ENCODE data around the gene SLC39A6.
"Not testable (repeated sequence)": the region's sequence is repeated elsewhere in the genome, so short reads cannot be mapped to it uniquely, and the experiment has no call there.

The SLC39A6 gene

GRCh38 chr18:36139245-36139644 is 10.1 kb upstream of the SLC39A6 start:
- DNase-seq (ENCODE audit: low read depth in 2 of 2): no peak

DNA sequence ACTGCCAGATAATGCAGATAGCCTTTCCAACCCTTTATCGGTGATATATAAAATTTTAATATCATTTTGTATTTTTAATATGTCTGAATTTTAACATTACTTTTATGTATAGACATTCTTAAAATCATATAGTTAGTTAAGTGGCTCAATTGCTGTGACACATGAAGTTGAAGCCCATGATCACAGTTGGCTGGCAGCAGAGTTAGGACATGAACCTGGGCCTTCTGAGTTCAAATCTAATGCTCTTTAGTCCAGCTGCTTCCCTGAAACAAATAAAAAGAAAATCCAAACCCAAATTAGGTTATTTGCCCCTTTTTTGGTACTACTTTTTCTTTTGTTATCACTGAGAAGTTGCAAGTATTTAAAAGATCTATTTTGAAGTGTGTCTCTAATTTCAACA is 6.1 kb upstream of the SLC39A6 start:
- no peak for DNase-seq (ENCODE audit: low read depth in 2 of 2)

DNA sequence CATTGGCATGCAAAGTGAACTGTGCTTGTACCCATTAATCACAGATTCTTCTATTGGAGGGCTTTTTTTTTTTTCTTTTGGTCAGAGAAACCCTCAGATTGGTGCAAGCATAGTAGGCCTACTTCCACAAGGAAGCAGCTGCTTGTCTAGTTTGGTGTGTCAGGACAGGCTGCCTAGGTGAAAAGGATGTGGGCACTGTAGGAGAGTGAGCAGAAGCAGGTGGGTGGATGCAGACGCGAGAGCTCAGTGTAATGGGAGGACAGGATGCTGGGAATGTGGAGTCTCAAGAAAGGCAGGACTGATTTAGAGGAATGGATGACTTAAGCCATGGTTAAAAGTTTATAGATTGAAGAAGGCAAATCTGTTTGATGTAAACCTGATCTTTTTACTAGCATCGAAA is 3.6 kb upstream of the SLC39A6 start:
- no peak for DNase-seq (ENCODE audit: low read depth in 2 of 2)

GRCh38 chr18:36131692-36132483 is 2.7 kb upstream of the SLC39A6 start:
- DNase-seq (ENCODE audit: low read depth in 2 of 2): no peak

GRCh38 chr18:36130883-36131653 is 1.9 kb upstream of the SLC39A6 start:
- no peak for DNase-seq (ENCODE audit: low read depth in 2 of 2)

- DNase-seq (ENCODE audit: low read depth in 2 of 2): no peak
These were observed 1.1 kb upstream of the SLC39A6 start for GRCh38 chr18:36130039-36130831.

DNA sequence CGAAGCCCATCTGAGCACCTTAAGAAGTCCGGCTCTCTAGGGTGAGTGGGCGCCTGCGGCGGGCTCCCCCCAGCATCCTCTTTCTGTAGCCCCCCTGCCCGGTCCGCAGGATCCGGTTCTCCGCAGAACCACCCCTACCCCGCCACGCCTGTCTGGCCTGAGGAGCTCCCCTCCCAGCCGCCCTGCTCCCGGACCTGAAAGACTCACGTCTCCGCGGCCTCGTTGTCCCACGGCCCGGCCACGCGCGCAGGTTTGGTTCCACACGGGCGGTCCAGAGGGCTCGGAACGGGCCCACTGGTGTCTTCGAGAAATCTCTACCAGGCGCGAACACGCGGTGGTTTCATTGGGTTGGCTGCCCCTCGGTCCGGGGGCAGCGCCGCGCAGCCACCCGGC is 237 bp downstream of the SLC39A6 start:
- DNase-seq (ENCODE audit: low read depth in 2 of 2): no peak

GRCh38 chr18:36128530-36128870 is 640 bp downstream of the SLC39A6 start:
- DNase-seq (ENCODE audit: low read depth in 2 of 2): no peak

DNA sequence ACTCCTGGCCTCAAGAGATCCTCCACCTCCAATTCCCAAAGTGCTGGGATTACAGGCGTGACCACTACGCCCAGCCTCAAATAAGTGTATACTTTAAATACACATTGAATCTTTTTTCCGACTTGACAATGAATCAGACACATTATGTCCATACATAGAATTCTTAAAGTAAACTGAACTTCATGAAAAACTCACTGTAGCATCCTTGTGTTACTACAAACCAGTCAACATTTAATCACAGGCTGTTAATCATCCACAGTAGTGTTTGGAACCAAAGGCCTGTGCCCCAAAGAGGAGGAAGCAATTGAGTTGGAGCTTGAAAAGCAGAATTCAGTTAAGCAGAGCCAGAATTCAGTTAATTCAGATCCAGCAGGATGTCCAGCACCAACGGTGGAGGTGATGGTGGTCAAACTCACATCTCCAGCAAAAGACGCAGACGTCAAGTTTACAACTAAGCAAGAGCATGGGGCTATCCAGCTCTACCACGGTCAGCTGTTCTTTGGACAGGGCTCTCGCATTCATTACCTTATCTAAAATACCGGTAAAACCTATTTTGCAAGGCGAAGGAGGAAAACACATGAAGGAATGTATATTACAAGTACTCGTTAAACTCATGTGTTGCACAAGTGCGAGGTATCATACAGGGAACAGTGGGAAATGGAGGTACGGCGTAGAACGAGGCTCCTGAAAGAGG is 1.2 kb downstream of the SLC39A6 start:
- DNase-seq (ENCODE audit: low read depth in 2 of 2): no peak

DNA sequence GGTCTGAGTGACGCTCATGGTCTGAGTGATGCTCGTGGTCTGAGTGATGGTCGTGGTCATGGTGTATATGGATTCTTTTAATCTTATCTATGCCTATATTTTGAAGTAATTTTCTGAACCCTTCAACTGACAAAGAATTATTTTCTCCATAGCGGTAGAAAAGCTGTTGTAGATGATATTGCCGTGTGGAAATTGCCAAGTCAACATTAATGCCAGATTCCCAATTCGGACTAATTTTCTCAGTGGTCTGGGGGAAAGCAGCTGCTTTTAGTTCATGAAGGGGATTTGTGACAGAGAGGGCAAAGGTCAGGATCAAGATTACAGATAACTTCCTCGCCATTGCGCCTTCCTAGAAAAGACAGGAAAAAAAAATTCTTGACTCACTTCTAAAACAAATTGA is 2.5 kb downstream of the SLC39A6 start:
- no peak for DNase-seq (ENCODE audit: low read depth in 2 of 2)

DNA sequence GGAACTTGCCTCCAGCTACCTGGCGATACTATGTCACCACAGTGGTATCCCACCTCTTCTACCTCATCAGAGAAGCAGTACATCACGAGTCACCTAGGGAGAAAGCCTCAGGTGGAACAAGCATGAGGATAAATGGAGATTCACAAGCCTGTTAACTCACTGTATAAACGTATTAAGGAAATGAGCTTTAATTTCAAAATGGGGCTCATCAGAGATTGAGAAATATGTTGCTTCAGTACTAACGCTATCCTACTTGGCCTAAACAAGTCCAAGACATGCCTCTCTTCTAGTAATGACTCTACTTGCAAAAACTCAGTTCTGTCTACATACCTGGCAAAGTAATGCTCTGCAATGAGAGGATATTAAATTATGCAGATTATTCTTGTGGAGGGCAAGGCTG is 4.3 kb downstream of the SLC39A6 start:
- no peak for DNase-seq (ENCODE audit: low read depth in 2 of 2)

DNA sequence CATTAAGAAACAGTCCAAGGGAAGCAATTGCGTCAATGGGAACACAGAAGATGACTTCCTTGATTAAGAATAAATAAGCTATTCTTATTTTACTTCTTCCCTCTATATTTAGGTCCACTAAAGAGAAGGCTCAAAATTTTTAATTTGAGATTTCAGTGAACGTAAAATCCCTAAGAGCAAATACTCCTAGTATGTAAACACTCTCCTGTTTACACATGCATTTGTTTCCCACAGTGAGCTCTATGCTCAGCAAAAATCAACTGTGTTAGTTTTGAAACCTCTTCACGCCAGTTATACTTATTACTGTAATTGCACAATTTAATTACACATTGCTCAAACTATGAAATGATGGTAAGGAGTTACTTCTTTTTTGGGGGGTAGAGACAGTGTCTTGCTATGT is 8.8 kb downstream of the SLC39A6 start:
- DNase-seq (ENCODE audit: low read depth in 2 of 2): no peak

GRCh38 chr18:36116771-36117170 is 12.4 kb downstream of the SLC39A6 start:
- not testable (repeated sequence) for DNase-seq (ENCODE audit: low read depth in 2 of 2)

GRCh38 chr18:36114738-36115137 is 14.4 kb downstream of the SLC39A6 start:
- DNase-seq (ENCODE audit: low read depth in 2 of 2): no peak

GRCh38 chr18:36114251-36114650 is 14.9 kb downstream of the SLC39A6 start:
- no peak for DNase-seq (ENCODE audit: low read depth in 2 of 2)

- DNase-seq (ENCODE audit: low read depth in 2 of 2): no peak
These were observed 16.8 kb downstream of the SLC39A6 start for GRCh38 chr18:36112302-36112701.

DNA sequence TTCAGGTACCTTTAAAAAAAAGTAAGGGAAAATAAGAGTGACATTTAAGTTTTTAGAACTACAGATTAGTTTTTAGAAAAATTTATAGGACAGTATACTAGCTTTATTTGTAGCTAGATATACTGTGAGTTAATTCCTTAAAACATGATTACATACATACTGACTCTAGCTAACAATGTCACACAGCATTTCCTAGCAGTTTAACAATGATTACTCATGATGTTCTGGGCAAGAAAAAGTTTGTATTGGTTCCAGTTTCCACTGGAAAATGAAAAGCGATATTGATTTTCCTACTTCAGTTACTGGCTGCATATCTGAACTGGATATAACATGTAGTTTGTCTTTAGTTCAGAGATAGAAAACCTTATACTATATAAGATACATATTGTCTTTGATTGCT is 19.4 kb downstream of the SLC39A6 start:
- DNase-seq (ENCODE audit: low read depth in 2 of 2): no peak

DNA sequence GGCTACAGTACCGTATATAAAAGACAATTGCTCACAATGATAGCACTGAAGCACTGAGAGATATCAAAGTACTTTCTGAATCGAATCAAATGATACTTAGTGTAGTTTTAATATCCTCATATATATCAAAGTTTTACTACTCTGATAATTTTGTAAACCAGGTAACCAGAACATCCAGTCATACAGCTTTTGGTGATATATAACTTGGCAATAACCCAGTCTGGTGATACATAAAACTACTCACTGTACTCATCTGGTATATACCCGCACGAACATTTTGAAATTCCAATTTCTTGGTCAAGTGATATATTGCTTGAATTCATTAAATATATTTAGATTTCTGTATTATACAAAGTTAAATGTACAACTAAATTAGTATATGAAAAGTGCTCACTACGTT is 20.5 kb downstream of the SLC39A6 start:
- DNase-seq (ENCODE audit: low read depth in 2 of 2): no peak

DNA sequence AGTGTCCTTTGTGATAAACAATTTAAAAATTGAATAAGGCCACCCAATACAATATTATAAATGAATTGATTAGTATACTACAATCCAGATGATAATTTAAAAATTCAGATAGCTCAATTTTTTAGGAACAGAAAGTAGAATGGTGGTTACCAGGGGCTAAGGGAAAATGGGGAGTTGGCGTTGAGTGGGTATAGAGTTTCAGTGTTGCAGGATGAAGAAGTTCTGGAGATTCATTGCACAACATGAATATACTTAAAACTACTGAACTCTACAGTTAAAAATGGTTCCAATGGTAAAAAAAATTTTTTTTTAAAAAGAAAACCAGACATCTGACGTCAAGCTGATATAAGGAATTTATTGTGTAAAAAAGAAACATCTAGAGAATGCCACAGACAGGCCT is 20.9 kb downstream of the SLC39A6 start:
- no peak for DNase-seq (ENCODE audit: low read depth in 2 of 2)

DNA sequence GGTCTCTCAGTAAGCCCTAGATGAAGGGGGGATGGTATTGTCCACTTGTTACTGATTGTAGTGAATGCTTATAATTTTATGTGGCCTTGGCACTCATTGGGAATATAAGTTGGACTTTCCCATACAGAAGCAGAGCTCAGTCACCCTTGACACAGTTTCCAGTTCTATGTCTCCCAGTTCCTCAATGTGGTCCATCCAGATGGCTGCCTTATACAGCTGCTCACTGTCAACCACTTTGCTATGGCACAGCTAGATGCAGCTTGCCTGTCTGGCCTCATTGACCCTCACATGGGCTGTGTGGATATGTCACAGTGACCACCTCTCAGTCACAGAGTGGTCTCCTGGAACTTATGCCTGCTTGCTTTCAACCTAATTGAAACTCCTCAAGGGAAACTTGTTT is 21.7 kb downstream of the SLC39A6 start:
- DNase-seq (ENCODE audit: low read depth in 2 of 2): no peak

GRCh38 chr18:36104749-36105148 is 24.4 kb downstream of the SLC39A6 start:
- DNase-seq (ENCODE audit: low read depth in 2 of 2): no peak

GRCh38 chr18:36101943-36102342 is 27.2 kb downstream of the SLC39A6 start:
- no peak for DNase-seq (ENCODE audit: low read depth in 2 of 2)

Measured in fibroblast of skin of left quadriceps (primary cell).